PFSK-1 (cell line): ENCODE measurements around the gene C2CD2L.

ENCODE experiments used
- FOXP2 ChIP-seq: optimal IDR thresholded peaks from 2 replicates; pipeline ENCODE3; 2011; ENCODE audit warnings: borderline replicate concordance, control low read depth, inconsistent platforms; ENCODE audit not compliant: insufficient read depth; ENCODE audit errors: extremely low read length, extremely low read depth
- POLR2AphosphoS5 ChIP-seq: IDR thresholded peaks from 2 replicates; pipeline ENCODE4 v1.6.1; 2012; ENCODE audit warnings: low read depth, mild to moderate bottlenecking, control low read depth, low read length, moderate library complexity
- SIN3A ChIP-seq: IDR thresholded peaks from 2 replicates; pipeline ENCODE4 v1.6.1; 2012; ENCODE audit warnings: mild to moderate bottlenecking, low read length, moderate library complexity, borderline replicate concordance; ENCODE audit not compliant: insufficient read depth
- TAF1 ChIP-seq: IDR thresholded peaks from 2 replicates; pipeline ENCODE4 v1.6.1; 2012; ENCODE audit warnings: low read length, control low read depth, borderline replicate concordance; ENCODE audit not compliant: insufficient read depth
- TF ChIP-seq, protein P1 (sequence below), 2 experiments: IDR thresholded peaks; 2 replicates each; pipeline versions ENCODE4 v1.6.1 to v1.8.0; 2011 to 2012; ENCODE audit warnings: low read depth in 2 of 2, low read length in 2 of 2, control low read depth in 1 of 2, inconsistent platforms in 1 of 2, mild to moderate bottlenecking in 1 of 2, moderate library complexity in 1 of 2; ENCODE audit not compliant: insufficient read depth in 1 of 2

Gene C2CD2L

DNA sequence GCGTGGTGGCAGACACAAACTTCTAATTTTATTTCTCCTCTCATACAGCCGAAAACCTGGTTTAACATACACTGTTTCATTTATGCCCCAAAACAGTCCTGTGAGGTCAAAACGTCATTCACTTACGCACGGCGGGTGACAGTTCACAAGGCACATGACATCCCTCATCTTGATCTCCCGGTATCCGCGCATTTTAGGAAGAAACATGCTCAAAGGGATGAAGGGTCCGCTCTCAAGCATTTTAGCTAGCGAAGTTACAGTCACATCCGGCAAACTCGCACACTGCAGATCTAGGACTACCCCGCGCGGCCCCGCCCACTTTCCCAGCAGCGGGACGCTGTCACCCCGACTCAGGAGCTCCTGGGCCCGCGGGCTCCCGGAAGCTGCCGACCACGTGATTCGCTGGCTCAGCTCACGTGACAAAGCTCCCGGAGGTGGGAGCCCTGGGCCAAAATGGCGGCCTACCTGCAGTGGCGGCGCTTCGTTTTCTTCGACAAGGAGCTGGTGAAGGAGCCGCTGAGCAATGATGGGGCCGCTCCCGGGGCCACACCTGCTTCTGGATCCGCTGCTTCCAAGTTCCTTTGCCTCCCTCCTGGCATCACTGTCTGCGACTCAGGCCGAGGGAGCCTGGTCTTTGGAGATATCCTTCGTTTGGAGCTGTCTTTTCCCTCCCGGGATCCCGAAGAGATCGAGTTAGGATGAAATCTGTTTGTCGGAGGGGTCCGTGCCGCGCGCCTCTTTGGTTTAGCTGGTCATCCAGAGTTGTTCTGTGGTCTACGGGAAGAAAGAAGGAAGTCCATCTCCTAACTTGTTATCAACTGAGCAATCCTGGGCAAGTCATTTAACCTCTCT, 39.5 kb upstream of the C2CD2L start, which contains the start of gene VPS11:
VPS11 (plus strand) TSS at position 448 of the 852 bp plus-strand sequence; CDS start at position 454, 6 bp downstream.
- TF ChIP-seq POLR2AphosphoS5: peak; percentile 82
- TF ChIP-seq SIN3A: peak; percentile 86
- TF ChIP-seq TAF1: peak; percentile 80
- TF ChIP-seq, protein P1, sequence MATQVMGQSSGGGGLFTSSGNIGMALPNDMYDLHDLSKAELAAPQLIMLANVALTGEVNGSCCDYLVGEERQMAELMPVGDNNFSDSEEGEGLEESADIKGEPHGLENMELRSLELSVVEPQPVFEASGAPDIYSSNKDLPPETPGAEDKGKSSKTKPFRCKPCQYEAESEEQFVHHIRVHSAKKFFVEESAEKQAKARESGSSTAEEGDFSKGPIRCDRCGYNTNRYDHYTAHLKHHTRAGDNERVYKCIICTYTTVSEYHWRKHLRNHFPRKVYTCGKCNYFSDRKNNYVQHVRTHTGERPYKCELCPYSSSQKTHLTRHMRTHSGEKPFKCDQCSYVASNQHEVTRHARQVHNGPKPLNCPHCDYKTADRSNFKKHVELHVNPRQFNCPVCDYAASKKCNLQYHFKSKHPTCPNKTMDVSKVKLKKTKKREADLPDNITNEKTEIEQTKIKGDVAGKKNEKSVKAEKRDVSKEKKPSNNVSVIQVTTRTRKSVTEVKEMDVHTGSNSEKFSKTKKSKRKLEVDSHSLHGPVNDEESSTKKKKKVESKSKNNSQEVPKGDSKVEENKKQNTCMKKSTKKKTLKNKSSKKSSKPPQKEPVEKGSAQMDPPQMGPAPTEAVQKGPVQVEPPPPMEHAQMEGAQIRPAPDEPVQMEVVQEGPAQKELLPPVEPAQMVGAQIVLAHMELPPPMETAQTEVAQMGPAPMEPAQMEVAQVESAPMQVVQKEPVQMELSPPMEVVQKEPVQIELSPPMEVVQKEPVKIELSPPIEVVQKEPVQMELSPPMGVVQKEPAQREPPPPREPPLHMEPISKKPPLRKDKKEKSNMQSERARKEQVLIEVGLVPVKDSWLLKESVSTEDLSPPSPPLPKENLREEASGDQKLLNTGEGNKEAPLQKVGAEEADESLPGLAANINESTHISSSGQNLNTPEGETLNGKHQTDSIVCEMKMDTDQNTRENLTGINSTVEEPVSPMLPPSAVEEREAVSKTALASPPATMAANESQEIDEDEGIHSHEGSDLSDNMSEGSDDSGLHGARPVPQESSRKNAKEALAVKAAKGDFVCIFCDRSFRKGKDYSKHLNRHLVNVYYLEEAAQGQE (IDR thresholded peaks at IDR 0.05; ENCODE audit: insufficient read depth in 1 of 2, low read depth in 2 of 2, low read length in 2 of 2): no peak
- TF ChIP-seq FOXP2: peak; percentile 48

DNA sequence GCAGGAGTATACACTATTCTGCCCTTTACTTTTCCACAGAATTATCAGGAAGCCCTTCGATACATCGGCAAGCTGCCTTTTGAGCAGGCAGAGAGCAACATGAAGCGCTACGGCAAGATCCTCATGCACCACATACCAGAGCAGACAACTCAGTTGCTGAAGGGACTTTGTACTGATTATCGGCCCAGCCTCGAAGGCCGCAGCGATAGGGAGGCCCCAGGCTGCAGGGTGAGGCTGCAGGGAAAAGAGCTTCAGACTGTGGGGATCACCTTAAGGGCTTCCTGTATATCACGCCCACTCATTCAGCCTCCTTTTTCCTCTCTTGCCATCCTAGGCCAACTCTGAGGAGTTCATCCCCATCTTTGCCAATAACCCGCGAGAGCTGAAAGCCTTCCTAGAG, 29.3 kb upstream of the C2CD2L start:
- TF ChIP-seq FOXP2 (no peak), POLR2AphosphoS5 (no peak)
- TF ChIP-seq, protein P1 (IDR thresholded peaks at IDR 0.05; ENCODE audit: insufficient read depth in 1 of 2, low read depth in 2 of 2, low read length in 2 of 2): no peak

DNA sequence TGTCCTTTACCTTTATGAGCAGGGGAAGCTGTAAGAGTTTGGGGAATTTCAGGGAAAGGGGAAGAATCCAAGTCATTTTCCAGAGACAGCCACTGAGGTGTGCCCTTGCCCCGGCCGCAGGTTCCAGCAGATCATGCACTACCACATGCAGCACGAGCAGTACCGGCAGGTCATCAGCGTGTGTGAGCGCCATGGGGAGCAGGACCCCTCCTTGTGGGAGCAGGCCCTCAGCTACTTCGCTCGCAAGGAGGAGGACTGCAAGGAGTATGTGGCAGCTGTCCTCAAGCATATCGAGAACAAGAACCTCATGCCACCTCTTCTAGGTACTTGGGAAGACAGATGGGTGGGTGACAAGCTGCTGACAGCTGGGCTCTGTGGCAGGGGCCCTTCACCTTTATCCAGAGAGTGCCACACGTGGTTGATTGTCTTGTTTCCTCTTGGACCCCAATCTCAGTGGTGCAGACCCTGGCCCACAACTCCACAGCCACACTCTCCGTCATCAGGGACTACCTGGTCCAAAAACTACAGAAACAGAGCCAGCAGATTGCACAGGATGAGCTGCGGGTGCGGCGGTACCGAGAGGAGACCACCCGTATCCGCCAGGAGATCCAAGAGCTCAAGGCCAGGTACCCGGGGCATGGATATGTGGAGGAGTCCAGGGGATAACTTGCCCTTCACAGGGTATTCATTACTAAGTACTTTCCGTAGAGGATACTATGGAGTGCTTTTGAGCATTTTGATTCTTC, 28.3 kb upstream of the C2CD2L start:
- TF ChIP-seq FOXP2 (no peak), SIN3A (no peak), TAF1 (no peak), POLR2AphosphoS5 (no peak)
- TF ChIP-seq, protein P1 (IDR thresholded peaks at IDR 0.05; ENCODE audit: insufficient read depth in 1 of 2, low read depth in 2 of 2, low read length in 2 of 2): no peak

DNA sequence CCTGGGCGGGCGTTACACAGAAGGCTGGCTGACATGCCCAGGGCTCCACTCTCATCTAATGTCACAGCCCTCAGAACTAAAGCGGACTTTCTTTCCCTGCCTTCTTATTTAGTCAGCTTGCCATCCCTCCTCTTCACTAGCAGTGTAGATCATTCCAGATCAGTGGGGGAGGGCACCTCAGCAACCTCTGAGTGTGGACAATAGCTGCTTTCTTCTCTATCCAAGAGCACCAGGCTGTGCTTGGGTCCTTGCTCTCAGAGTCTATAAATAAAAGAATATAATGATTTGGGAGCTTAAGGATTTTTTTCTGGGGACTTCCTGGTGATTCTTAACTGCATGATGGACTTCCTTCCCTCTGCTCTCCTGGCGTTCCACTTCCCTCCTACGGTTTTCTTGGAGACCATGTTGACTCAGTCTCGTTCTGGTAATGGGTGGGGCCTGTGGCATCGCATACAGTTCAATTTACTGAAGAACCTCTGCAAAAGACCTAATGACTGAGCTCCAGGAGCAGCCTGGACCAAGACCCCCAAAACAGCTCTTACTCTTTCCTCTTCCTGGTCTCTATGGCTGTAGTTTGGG, 25.4 kb upstream of the C2CD2L start:
- TF ChIP-seq POLR2AphosphoS5: no peak
- TF ChIP-seq TAF1: no peak
- TF ChIP-seq, protein P1 (IDR thresholded peaks at IDR 0.05; ENCODE audit: insufficient read depth in 1 of 2, low read depth in 2 of 2, low read length in 2 of 2): no peak
- no peak for TF ChIP-seq FOXP2
- TF ChIP-seq SIN3A: no peak
